Hepatocyte (in vitro differentiated cells): Measurements from ENCODE around the gene SH3BP4. TPM values are rescaled to one million over a fixed set of nuclear protein-coding genes. Genes with fewer than 3 reads are reported as not detected.

ENCODE experiments used
- DNase-seq: peaks from one replicate; pipeline ENCODE4 v3.0.0-alpha.2; 2016; ENCODE audit warnings: low spot score
- H2AFZ ChIP-seq: fragments of 200-600 bp; sonication (generic); 2 replicates; pipeline ENCODE4 v1.6.0; 2016; ENCODE audit warnings: antibody characterized with exemption, mild to moderate bottlenecking
- H3K27ac ChIP-seq: fragments of 200-600 bp; sonication (generic); 2 replicates; pipeline ENCODE4 v1.5.1; 2016; ENCODE audit warnings: mild to moderate bottlenecking
- H3K27me3 ChIP-seq: fragments of 200-600 bp; sonication (generic); 2 replicates; pipeline ENCODE4 v1.6.1; 2016
- H3K36me3 ChIP-seq: fragments of 200-600 bp; sonication (generic); replicated peaks from 2 replicates; pipeline ENCODE4 v1.5.1; 2016; ENCODE audit warnings: low read depth; ENCODE audit not compliant: insufficient read depth
- H3K4me1 ChIP-seq: fragments of 200-600 bp; sonication (generic); 2 replicates; pipeline ENCODE4 v1.5.1; 2016; ENCODE audit warnings: mild to moderate bottlenecking, moderate library complexity; ENCODE audit not compliant: insufficient read depth
- H3K4me2 ChIP-seq: fragments of 200-600 bp; sonication (generic); 2 replicates; pipeline ENCODE4 v1.6.0; 2016
- H3K4me3 ChIP-seq: fragments of 200-600 bp; sonication (generic); 2 replicates; pipeline ENCODE4 v1.5.1; 2016; ENCODE audit warnings: mild to moderate bottlenecking
- H3K79me2 ChIP-seq: fragments of 200-600 bp; sonication (generic); 2 replicates; pipeline ENCODE4 v1.6.0; 2017; ENCODE audit warnings: mild to moderate bottlenecking
- H3K9me2 ChIP-seq: fragments of 200-600 bp; sonication (generic); replicated peaks from 2 replicates; pipeline ENCODE4 v1.6.0; 2017; ENCODE audit warnings: mild to moderate bottlenecking; ENCODE audit not compliant: insufficient read depth
- H3K9me3 ChIP-seq: fragments of 200-600 bp; sonication (generic); 2 replicates; pipeline ENCODE4 v1.5.1; 2016; ENCODE audit warnings: low read depth, mild to moderate bottlenecking
- H4K20me1 ChIP-seq: fragments of 200-600 bp; sonication (generic); 2 replicates; pipeline ENCODE4 v1.6.0; 2016; ENCODE audit warnings: mild to moderate bottlenecking; ENCODE audit not compliant: insufficient read depth, poor library complexity, severe bottlenecking
- EZH2 ChIP-seq: fragments of 200-600 bp; sonication (generic); IDR thresholded peaks from 2 replicates; pipeline ENCODE4 v1.6.1; 2016; ENCODE audit warnings: antibody characterized with exemption, mild to moderate bottlenecking, borderline replicate concordance
- EZH2phosphoT487 ChIP-seq: fragments of 200-600 bp; sonication (generic); IDR thresholded peaks from one replicate; pipeline ENCODE4 v1.6.1; 2018; ENCODE audit warnings: antibody characterized with exemption, mild to moderate bottlenecking, low read depth, moderate library complexity; ENCODE audit not compliant: unreplicated experiment, severe bottlenecking
- WGBS: methylation state at CpG from one replicate; pipeline ENCODE4 v1.1.6; 2016; ENCODE audit warnings: low lambda C conversion rate; ENCODE audit errors: missing lambda C conversion rate; 5-methylcytosine and 5-hydroxymethylcytosine counted together
- polyA plus RNA-seq: library from polyadenylated mRNA; unstranded; fragments of >200 nt; fragmentation: Nextera tagmentation; extraction: Ambion mirVana; gene quantifications from 2 replicates; pipeline ENCODE4 v1.2.1, GENCODE V29; 2016
- total RNA-seq: library from RNA; depleted of rRNA; stranded (reverse); fragments of >200 nt; gene quantifications from 2 replicates; pipeline ENCODE4 v1.2.3, GENCODE V29; 2014
- TF ChIP-seq, protein P1 (sequence below): fragments of 200-600 bp; sonication (generic); IDR thresholded peaks from 2 replicates; pipeline ENCODE4 v1.5.1; 2016; ENCODE audit warnings: antibody characterized with exemption, mild to moderate bottlenecking; ENCODE audit not compliant: poor library complexity

The SH3BP4 gene
- total and polyA plus RNA-seq, 2 experiments from 2014 or later: 23.3 to 32.0 TPM

DNA sequence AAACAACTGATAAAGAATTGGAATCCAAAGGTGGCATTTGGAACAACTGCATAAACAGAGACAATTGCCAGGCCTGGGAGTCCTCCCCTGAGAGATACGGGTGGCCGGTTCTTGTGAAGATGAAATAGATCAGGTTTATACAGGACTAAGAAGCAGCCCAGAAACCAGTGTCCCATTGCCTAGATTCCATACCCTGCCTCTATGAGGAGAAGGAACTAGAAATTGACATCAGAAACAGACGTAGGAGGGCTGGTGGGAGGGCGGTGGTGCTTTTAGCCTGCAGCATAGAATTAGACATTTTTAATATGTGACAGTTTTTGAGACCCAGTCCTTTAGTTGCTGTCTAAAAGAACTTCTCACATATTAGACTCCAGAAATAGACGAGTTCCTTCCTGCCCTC lies 11.8 kb upstream of the SH3BP4 start:
- no peak overlapping the region for H3K4me3 ChIP-seq
- H3K27ac ChIP-seq: no peak overlapping the region
- no peaks in the 10 kb centered on the region for H3K4me1 ChIP-seq
- 78% methylated on average over 5 of the region's 5 CpGs for whole genome bisulfite sequencing
- no peaks in the 10 kb centered on the region for H3K79me2 ChIP-seq
- no peak overlapping the region for H2AFZ ChIP-seq
- no peaks in the 10 kb centered on the region for H4K20me1 ChIP-seq
- no peak overlapping the region for H3K4me2 ChIP-seq
- H3K27me3 ChIP-seq: no peaks in the 10 kb centered on the region
- H3K36me3 ChIP-seq: no peaks in the 10 kb centered on the region
- no peaks in the 10 kb centered on the region for H3K9me3 ChIP-seq
- H3K9me2 ChIP-seq: no peaks in the 10 kb centered on the region
- TF ChIP-seq, protein P1, sequence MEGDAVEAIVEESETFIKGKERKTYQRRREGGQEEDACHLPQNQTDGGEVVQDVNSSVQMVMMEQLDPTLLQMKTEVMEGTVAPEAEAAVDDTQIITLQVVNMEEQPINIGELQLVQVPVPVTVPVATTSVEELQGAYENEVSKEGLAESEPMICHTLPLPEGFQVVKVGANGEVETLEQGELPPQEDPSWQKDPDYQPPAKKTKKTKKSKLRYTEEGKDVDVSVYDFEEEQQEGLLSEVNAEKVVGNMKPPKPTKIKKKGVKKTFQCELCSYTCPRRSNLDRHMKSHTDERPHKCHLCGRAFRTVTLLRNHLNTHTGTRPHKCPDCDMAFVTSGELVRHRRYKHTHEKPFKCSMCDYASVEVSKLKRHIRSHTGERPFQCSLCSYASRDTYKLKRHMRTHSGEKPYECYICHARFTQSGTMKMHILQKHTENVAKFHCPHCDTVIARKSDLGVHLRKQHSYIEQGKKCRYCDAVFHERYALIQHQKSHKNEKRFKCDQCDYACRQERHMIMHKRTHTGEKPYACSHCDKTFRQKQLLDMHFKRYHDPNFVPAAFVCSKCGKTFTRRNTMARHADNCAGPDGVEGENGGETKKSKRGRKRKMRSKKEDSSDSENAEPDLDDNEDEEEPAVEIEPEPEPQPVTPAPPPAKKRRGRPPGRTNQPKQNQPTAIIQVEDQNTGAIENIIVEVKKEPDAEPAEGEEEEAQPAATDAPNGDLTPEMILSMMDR: no peak
- TF ChIP-seq EZH2phosphoT487 (no peak), EZH2 (no peak)
- no peak for DNase-seq

DNA sequence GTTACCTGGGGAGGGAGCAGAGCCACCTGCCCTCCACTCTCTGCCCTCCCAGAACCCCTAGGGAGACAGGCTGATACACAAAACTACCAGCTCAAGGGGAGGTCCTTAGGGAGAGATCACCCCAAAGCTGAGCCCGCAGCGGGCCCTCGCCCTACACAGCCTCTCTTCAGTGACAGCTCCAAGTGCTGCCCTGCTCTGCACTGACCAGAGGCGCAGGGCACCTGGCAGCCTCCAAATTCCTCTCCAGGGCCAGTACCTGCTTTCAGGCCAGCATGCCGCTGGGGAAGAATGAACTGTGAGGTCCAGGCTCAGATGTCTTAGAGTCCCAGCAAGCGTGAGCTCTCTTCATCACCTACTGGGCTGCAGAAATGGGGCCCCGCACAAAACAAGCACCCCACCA lies 11.3 kb upstream of the SH3BP4 start:
- H3K9me2 ChIP-seq: no peaks in the 10 kb centered on the region
- H4K20me1 ChIP-seq: no peaks in the 10 kb centered on the region
- H3K36me3 ChIP-seq: no peaks in the 10 kb centered on the region
- H2AFZ ChIP-seq: no peak overlapping the region
- DNase-seq: no peak
- no peaks in the 10 kb centered on the region for H3K9me3 ChIP-seq
- no peaks in the 10 kb centered on the region for H3K4me1 ChIP-seq
- WGBS: 92% methylated on average over 7 of the region's 7 CpGs
- H3K4me2 ChIP-seq: no peak overlapping the region
- no peak overlapping the region for H3K27ac ChIP-seq
- H3K79me2 ChIP-seq: no peaks in the 10 kb centered on the region
- no peak overlapping the region for H3K4me3 ChIP-seq
- TF ChIP-seq, protein P1: no peak
- TF ChIP-seq EZH2 (no peak), EZH2phosphoT487 (no peak)
- H3K27me3 ChIP-seq: no peaks in the 10 kb centered on the region

DNA sequence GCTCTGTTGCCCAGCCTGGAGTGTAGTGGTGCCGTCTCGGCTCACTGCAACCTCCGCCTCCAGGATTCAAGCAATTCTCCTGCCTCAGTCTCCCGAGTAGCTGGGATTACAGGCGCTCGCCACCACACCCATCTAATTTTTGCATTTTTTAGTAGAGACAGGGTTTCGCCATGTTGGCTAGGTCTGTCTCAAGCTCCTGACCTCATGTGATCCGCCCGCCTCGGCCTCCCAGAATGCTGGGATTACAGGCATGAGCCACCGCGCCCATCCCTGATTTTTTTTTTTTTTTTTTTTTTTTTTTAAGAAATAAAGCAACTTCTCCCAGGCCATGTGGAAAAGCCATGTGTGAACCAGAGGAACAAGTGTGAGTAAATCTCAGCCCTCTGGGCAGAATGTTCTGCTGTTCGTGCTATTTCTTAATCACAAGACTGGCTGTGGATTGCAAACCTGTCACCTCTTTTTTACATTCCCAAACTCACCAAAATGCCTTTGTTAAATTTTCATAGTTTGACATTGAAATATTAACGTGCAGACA lies 6.4 kb upstream of the SH3BP4 start:
- no peaks in the 10 kb centered on the region for H4K20me1 ChIP-seq
- H3K9me2 ChIP-seq: no peaks in the 10 kb centered on the region
- H3K4me3 ChIP-seq: no peak overlapping the region
- H3K27ac ChIP-seq: no peak overlapping the region
- H3K27me3 ChIP-seq: no peaks in the 10 kb centered on the region
- H3K79me2 ChIP-seq: no peaks in the 10 kb centered on the region
- peaks cover 4% of the 10 kb centered on the region for H3K4me1 ChIP-seq
- H3K9me3 ChIP-seq: no peaks in the 10 kb centered on the region
- no peak overlapping the region for H3K4me2 ChIP-seq
- H2AFZ ChIP-seq: no peak overlapping the region
- no peaks in the 10 kb centered on the region for H3K36me3 ChIP-seq
- DNase-seq: no peak
- no peak for TF ChIP-seq EZH2phosphoT487
- TF ChIP-seq, protein P1: no peak
- TF ChIP-seq EZH2: no peak
- 87% methylated on average over 14 of the region's 14 CpGs for WGBS

DNA sequence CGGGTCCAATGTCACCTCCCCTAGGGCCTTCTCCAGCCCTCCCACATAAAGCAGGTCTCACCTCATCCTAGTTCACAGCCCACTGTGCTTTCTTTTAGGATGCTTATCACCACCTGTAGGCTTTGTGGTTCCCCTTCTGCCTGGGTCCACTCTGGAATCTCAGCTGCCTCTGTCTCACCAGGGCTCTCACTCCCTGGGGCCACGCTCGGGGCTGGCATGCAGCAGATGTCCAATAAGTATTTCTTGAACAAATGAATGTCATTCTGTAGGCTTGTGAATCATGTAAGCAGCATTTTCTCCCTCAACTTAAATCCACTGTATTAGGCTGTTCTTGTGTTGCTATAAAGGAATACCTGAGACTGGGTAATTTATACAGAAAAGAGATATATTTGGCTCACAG lies 4.3 kb upstream of the SH3BP4 start:
- WGBS: 92% methylated on average over 3 of the region's 3 CpGs
- Histone ChIP-seq H2AFZ (no peak overlapping the region), H3K4me1 (peaks cover 15% of the 10 kb centered on the region)

More for the DNA sequence above, 4.3 kb upstream of the SH3BP4 start:
- Histone ChIP-seq H3K9me2 (no peaks in the 10 kb centered on the region), H3K36me3 (no peaks in the 10 kb centered on the region), H3K27me3 (no peaks in the 10 kb centered on the region), H3K27ac (no peak overlapping the region), H3K4me3 (no peak overlapping the region), H3K4me2 (no peak overlapping the region), H3K9me3 (no peaks in the 10 kb centered on the region), H4K20me1 (no peaks in the 10 kb centered on the region), H3K79me2 (peaks cover 3% of the 10 kb centered on the region)
- no peak for DNase-seq
- no peak for TF ChIP-seq EZH2
- TF ChIP-seq, protein P1: no peak
- TF ChIP-seq EZH2phosphoT487: no peak
